ENCODE measurements around the gene VPS16. TPM values are rescaled to one million over a fixed set of nuclear protein-coding genes. Genes with fewer than 3 reads are reported as not detected.
A peak's percentile ranks its signal among the peaks of the same experiment; 100 is the strongest.

Gene VPS16
- polyA plus RNA-seq, 2 of the 4 experiments (the other 2 are of a cell fraction), result 33.0 to 37.5 TPM

GRCh38 chr20:2798095-2798805 is 42.3 kb upstream of the VPS16 start:
- Histone ChIP-seq H3K27ac (no peak overlapping the region), H3K9me3 (peaks cover 15% of the 10 kb centered on the region; the same call in 2 of the 3 replicates), H3K4me1 (no peaks in the 10 kb centered on the region), H3K4me3 (no peak overlapping the region), H3K4me2 (no peak overlapping the region)
- WGBS (ENCODE audit: missing lambda C conversion rate), result 73% methylated on average over 19 of the region's 19 CpGs
- CTCF ChIA-PET, result interaction anchor here (0.7 to 2.7 kb wide), 5 partner anchors 14 to 54 kb away, joined by 3 to 8 read pairs (median 4); no protein-coding TSS in a partner anchor
- TF ChIP-seq POLR2A (IDR thresholded peaks at IDR 0.05; ENCODE audit: low read length) (no peak), CBX2 (IDR thresholded peaks at IDR 0.05; ENCODE audit: borderline replicate concordance, low read depth) (no peak), MAFK (IDR thresholded peaks at IDR 0.05; ENCODE audit: partially characterized antibody) (no peak), HMGXB4 (CRISPR knock-in tag; IDR thresholded peaks at IDR 0.05; ENCODE audit: borderline replicate concordance) (no peak), TP53 (CRISPR knock-in tag; IDR thresholded peaks at IDR 0.05) (no peak), ESRRA (IDR thresholded peaks at IDR 0.05; ENCODE audit: borderline replicate concordance, low read length) (no peak), PHF8 (IDR thresholded peaks at IDR 0.05; ENCODE audit: borderline replicate concordance, low read depth) (no peak), SREBF2 (IDR thresholded peaks at IDR 0.05) (no peak), HOXA7 (CRISPR knock-in tag; IDR thresholded peaks at IDR 0.05) (no peak), EHMT2 (IDR thresholded peaks at IDR 0.05; ENCODE audit: low read depth) (no peak), BHLHE40 (IDR thresholded peaks at IDR 0.05; ENCODE audit: low read depth, low read length) (no peak), ZFP36 (IDR thresholded peaks at IDR 0.05; ENCODE audit: borderline replicate concordance, partially characterized antibody) (no peak)
- TF ChIP-seq, protein P1, sequence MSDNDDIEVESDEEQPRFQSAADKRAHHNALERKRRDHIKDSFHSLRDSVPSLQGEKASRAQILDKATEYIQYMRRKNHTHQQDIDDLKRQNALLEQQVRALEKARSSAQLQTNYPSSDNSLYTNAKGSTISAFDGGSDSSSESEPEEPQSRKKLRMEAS (IDR thresholded peaks at IDR 0.05), result no peak
- TF ChIP-seq, protein P2, sequence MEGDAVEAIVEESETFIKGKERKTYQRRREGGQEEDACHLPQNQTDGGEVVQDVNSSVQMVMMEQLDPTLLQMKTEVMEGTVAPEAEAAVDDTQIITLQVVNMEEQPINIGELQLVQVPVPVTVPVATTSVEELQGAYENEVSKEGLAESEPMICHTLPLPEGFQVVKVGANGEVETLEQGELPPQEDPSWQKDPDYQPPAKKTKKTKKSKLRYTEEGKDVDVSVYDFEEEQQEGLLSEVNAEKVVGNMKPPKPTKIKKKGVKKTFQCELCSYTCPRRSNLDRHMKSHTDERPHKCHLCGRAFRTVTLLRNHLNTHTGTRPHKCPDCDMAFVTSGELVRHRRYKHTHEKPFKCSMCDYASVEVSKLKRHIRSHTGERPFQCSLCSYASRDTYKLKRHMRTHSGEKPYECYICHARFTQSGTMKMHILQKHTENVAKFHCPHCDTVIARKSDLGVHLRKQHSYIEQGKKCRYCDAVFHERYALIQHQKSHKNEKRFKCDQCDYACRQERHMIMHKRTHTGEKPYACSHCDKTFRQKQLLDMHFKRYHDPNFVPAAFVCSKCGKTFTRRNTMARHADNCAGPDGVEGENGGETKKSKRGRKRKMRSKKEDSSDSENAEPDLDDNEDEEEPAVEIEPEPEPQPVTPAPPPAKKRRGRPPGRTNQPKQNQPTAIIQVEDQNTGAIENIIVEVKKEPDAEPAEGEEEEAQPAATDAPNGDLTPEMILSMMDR (IDR thresholded peaks at IDR 0.05), result no peak
- TF ChIP-seq, protein P3, sequence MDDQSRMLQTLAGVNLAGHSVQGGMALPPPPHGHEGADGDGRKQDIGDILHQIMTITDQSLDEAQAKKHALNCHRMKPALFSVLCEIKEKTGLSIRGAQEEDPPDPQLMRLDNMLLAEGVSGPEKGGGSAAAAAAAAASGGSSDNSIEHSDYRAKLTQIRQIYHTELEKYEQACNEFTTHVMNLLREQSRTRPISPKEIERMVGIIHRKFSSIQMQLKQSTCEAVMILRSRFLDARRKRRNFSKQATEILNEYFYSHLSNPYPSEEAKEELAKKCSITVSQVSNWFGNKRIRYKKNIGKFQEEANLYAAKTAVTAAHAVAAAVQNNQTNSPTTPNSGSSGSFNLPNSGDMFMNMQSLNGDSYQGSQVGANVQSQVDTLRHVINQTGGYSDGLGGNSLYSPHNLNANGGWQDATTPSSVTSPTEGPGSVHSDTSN (IDR thresholded peaks at IDR 0.05), result no peak
- TF ChIP-seq, protein P4, sequence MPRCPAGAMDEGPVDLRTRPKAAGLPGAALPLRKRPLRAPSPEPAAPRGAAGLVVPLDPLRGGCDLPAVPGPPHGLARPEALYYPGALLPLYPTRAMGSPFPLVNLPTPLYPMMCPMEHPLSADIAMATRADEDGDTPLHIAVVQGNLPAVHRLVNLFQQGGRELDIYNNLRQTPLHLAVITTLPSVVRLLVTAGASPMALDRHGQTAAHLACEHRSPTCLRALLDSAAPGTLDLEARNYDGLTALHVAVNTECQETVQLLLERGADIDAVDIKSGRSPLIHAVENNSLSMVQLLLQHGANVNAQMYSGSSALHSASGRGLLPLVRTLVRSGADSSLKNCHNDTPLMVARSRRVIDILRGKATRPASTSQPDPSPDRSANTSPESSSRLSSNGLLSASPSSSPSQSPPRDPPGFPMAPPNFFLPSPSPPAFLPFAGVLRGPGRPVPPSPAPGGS (IDR thresholded peaks at IDR 0.05), result no peak
- POLR2A ChIA-PET, result no interaction called here
- no peak for FAIRE-seq
- no peak for DNase-seq (ENCODE audit: low read depth in 1 of 2, low spot score in 1 of 2)
- no peak for ATAC-seq

DNA sequence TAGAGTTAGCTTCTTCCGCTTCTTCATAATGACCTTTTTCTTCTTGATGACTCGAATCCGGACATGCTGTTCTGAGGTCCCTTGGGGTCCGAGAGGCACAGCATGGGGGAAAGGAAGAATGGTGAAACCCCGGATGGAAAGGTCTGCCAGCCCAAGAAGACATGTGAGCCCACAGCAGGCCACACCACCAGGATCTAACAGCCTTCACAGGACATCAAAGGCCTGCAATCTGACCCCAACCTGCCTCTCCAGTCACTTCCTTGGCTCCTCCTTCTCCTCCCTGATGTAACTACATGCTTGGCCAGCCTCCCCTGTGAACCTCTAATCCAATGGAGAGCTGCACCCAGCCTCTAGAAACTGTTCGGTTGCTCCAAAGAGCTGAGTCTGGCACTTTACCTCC is 41.7 kb upstream of the VPS16 start:
- Histone ChIP-seq H3K27ac (no peak overlapping the region), H3K4me3 (no peak overlapping the region), H3K9me3 (peaks cover 15% of the 10 kb centered on the region; the same call in 2 of the 3 replicates), H3K4me1 (no peaks in the 10 kb centered on the region), H3K4me2 (no peak overlapping the region)
- ChIA-PET POLR2A (no interaction called here), CTCF (interaction anchor here (1.2 to 2.7 kb wide), 6 partner anchors 11 to 53 kb away, joined by 3 to 8 read pairs (median 4); no protein-coding TSS in a partner anchor)
- 69% methylated on average over 6 of the region's 6 CpGs for WGBS (ENCODE audit: missing lambda C conversion rate)
- ATAC-seq (peak; percentile 22 to 37; a peak in 4 of 6 replicates), FAIRE-seq (no peak), DNase-seq (ENCODE audit: low read depth in 1 of 2, low spot score in 1 of 2) (no peak)
- TF ChIP-seq FOSL2 (IDR thresholded peaks at IDR 0.05) (no peak), FOSL2 (CRISPR knock-in tag; IDR thresholded peaks at IDR 0.05) (no peak), HOXA7 (CRISPR knock-in tag; IDR thresholded peaks at IDR 0.05) (no peak), PHF8 (IDR thresholded peaks at IDR 0.05; ENCODE audit: borderline replicate concordance, low read depth) (no peak), HOXB13 (CRISPR knock-in tag; IDR thresholded peaks at IDR 0.05; ENCODE audit: low read depth) (no peak), GATA3 (IDR thresholded peaks at IDR 0.05; ENCODE audit: borderline replicate concordance) (no peak), HOXB5 (CRISPR knock-in tag; IDR thresholded peaks at IDR 0.05) (no peak), EP300 (IDR thresholded peaks at IDR 0.05) (no peak), USF2 (IDR thresholded peaks at IDR 0.05) (no peak), CHD2 (IDR thresholded peaks at IDR 0.05; ENCODE audit: low read length, partially characterized antibody) (no peak), SMC3 (IDR thresholded peaks at IDR 0.05) (no peak)
- TF ChIP-seq, protein P5, sequence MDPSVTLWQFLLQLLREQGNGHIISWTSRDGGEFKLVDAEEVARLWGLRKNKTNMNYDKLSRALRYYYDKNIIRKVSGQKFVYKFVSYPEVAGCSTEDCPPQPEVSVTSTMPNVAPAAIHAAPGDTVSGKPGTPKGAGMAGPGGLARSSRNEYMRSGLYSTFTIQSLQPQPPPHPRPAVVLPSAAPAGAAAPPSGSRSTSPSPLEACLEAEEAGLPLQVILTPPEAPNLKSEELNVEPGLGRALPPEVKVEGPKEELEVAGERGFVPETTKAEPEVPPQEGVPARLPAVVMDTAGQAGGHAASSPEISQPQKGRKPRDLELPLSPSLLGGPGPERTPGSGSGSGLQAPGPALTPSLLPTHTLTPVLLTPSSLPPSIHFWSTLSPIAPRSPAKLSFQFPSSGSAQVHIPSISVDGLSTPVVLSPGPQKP (IDR thresholded peaks at IDR 0.05; ENCODE audit: low read depth, low read length), result no peak
- TF ChIP-seq, protein P4 (IDR thresholded peaks at IDR 0.05), result no peak
- TF ChIP-seq, protein P1 (IDR thresholded peaks at IDR 0.05), result no peak

Measured in A549 (cell line).